ACC112 (cell line): Measurements from ENCODE around the gene AIP.
"Not testable (repeated sequence)": the region's sequence is repeated elsewhere in the genome, so short reads cannot be mapped to it uniquely, and the experiment has no call there.

ENCODE experiments used
- H2AFZ ChIP-seq: fragments of 200-600 bp; sonication (generic); one replicate; pipeline ENCODE4 v1.6.0; 2017; ENCODE audit warnings: antibody characterized with exemption, low read length; ENCODE audit not compliant: unreplicated experiment
- H3K27ac ChIP-seq: fragments of 200-600 bp; sonication (generic); 2 replicates; pipeline ENCODE4 v1.5.1; 2014; ENCODE audit warnings: low read depth, mild to moderate bottlenecking, antibody characterized with exemption, low read length, moderate library complexity
- H3K27me3 ChIP-seq: fragments of 200-600 bp; sonication (generic); 2 replicates; pipeline ENCODE4 v1.6.1; 2014; ENCODE audit warnings: mild to moderate bottlenecking, antibody characterized with exemption, low read length, moderate library complexity, mixed read lengths; ENCODE audit not compliant: insufficient read depth
- H3K36me3 ChIP-seq: fragments of 200-600 bp; sonication (generic); 2 replicates; pipeline ENCODE4 v1.6.1; 2016; ENCODE audit warnings: mild to moderate bottlenecking, antibody characterized with exemption, low read length, moderate library complexity, mixed read lengths; ENCODE audit not compliant: insufficient read depth
- H3K4me1 ChIP-seq: fragments of 200-600 bp; sonication (generic); one replicate; pipeline ENCODE4 v1.6.1; 2016; ENCODE audit warnings: low read length, mixed read lengths; ENCODE audit not compliant: insufficient read depth, unreplicated experiment, control insufficient read depth
- H3K4me3 ChIP-seq: fragments of 200-600 bp; sonication (generic); 2 replicates; pipeline ENCODE4 v1.5.1; 2014; ENCODE audit warnings: mild to moderate bottlenecking, low read depth, low read length
- H3K79me2 ChIP-seq: fragments of 200-600 bp; sonication (generic); one replicate; pipeline ENCODE4 v1.6.0; 2016; ENCODE audit warnings: low read length; ENCODE audit not compliant: control insufficient read depth, unreplicated experiment, insufficient read depth

The AIP gene

GRCh38 chr11:67463680-67464410 is 19.0 kb upstream of the AIP start:
- peaks cover 12% of the 10 kb centered on the region for H3K4me1 ChIP-seq
- peak overlapping the region; percentile 62 for H3K27ac ChIP-seq
- H2AFZ ChIP-seq, result no peak overlapping the region
- H3K36me3 ChIP-seq, result no peaks in the 10 kb centered on the region
- peak overlapping the region; percentile 76 for H3K4me3 ChIP-seq
- peaks cover 6% of the 10 kb centered on the region for H3K79me2 ChIP-seq
- no peaks in the 10 kb centered on the region for H3K27me3 ChIP-seq

GRCh38 chr11:67464411-67465188 is 18.2 kb upstream of the AIP start:
- Histone ChIP-seq H3K4me3 (peak overlapping the region; percentile 76), H3K27me3 (no peaks in the 10 kb centered on the region), H2AFZ (no peak overlapping the region), H3K79me2 (peaks cover 6% of the 10 kb centered on the region), H3K4me1 (peaks cover 12% of the 10 kb centered on the region), H3K36me3 (no peaks in the 10 kb centered on the region), H3K27ac (peak overlapping the region; percentile 62)

DNA sequence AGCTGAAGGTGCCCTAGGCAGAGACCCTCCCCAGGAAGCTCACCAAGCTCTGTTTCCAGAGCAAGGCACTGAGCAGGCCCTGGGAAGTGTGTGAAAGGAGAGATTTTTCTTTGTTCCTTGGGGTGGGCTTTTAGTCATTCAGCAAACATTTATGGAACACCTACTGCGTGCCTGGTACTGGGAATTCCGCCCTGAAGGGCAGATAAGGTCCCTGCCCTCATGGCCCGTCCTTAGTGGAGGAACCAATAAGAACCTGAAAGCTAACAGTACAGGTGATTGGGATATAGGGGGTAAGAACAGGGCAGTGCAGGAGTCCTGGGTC is 17.7 kb upstream of the AIP start:
- Histone ChIP-seq H3K27me3 (no peaks in the 10 kb centered on the region), H3K27ac (peak overlapping the region; percentile 16; the same call in 1 of the 2 replicates), H2AFZ (no peak overlapping the region), H3K4me1 (peaks cover 12% of the 10 kb centered on the region), H3K36me3 (no peaks in the 10 kb centered on the region), H3K79me2 (peaks cover 6% of the 10 kb centered on the region), H3K4me3 (peak overlapping the region; percentile 76)

GRCh38 chr11:67465530-67465929 is 17.3 kb upstream of the AIP start:
- H3K79me2 ChIP-seq, H2AFZ ChIP-seq, H3K27ac ChIP-seq, H3K36me3 ChIP-seq, H3K27me3 ChIP-seq: not testable (repeated sequence)
- Histone ChIP-seq H3K4me3 (0 out of 2 replicates have a peak overlapping the region, but pooled peaks have one; percentile 76), H3K4me1 (peaks cover 12% of the 10 kb centered on the region)

DNA sequence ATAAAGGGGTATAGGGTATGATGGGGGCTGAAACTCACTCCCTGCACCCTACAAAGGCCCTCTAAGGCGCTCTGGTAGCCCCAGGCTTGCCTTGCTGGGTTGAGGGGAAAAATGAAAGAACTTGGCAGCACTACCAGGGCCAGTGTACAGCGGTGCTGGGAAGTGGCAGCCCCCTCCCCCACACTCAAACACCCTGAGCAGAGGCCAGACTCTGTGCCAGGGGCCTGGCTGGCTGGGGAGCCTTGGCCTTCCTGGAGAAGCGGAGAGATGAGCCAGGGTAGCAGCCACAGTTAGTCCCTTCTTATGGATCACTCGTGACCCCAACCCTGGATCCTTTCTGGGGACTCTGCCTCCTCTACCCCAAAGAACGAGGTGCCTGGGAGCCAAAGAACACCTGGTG is 16.5 kb upstream of the AIP start:
- H3K36me3 ChIP-seq, result no peaks in the 10 kb centered on the region
- no peaks in the 10 kb centered on the region for H3K27me3 ChIP-seq
- H3K27ac ChIP-seq, result no peak overlapping the region
- peaks cover 6% of the 10 kb centered on the region for H3K79me2 ChIP-seq
- no peak overlapping the region for H3K4me3 ChIP-seq
- no peak overlapping the region for H2AFZ ChIP-seq
- peaks cover 12% of the 10 kb centered on the region for H3K4me1 ChIP-seq

- Histone ChIP-seq H3K36me3 (no peaks in the 10 kb centered on the region), H3K27ac (no peak overlapping the region), H3K79me2 (peaks cover 6% of the 10 kb centered on the region), H3K4me1 (peaks cover 12% of the 10 kb centered on the region), H2AFZ (no peak overlapping the region), H3K4me3 (peak overlapping the region; percentile 90; the same call in 1 of the 2 replicates), H3K27me3 (no peaks in the 10 kb centered on the region)
These were observed 15.7 kb upstream of the AIP start for GRCh38 chr11:67466962-67467771.

DNA sequence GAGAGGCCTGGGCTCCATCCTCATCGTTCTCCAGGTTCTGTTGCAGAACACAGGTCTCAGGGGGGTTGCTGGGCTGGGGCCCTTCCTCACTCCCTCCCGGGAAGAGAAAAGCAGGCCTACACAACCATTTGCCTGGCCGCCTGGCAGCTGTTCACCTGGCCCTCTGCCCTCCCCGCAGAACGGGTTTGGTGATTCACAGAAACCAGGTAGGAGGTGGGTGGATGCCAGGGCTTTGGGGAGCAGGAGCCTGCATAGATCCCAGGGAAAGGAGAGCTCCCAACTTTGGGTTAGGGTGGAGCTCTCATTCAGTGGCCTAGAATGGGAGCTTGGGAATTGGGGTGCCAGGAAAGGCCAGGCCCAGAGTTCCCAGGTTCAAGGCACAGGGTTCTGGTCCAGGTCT is 14.8 kb upstream of the AIP start:
- H3K27ac ChIP-seq, result no peak overlapping the region

DNA sequence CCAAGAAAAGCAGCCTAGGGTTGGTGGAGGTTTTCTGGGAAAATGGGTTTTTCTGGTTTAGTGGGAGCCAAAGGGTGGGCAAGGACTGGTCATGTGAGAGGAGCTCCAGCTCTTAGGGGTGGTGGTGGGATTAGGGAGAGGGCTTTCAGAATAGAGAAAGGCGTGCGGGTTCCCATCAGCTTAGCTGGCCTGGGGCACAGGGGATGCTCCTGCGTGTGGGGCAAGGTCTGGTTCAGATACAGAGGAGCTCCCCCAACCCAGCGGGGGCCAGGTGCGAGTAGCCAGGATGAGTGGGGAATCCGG is 14.4 kb upstream of the AIP start:
- H3K4me3 ChIP-seq, result peak overlapping the region; percentile 90
- no peaks in the 10 kb centered on the region for H3K36me3 ChIP-seq
- H2AFZ ChIP-seq, result peak overlapping the region; percentile 80
- H3K4me1 ChIP-seq, result peaks cover 12% of the 10 kb centered on the region
- H3K79me2 ChIP-seq, result peaks cover 6% of the 10 kb centered on the region
- no peaks in the 10 kb centered on the region for H3K27me3 ChIP-seq
- H3K27ac ChIP-seq, result peak overlapping the region; percentile 48; the same call in 1 of the 2 replicates

More for the DNA sequence above, 14.8 kb upstream of the AIP start:
- H3K36me3 ChIP-seq, result no peaks in the 10 kb centered on the region
- H3K4me3 ChIP-seq, result peak overlapping the region; percentile 90
- H3K79me2 ChIP-seq, result peaks cover 6% of the 10 kb centered on the region
- no peak overlapping the region for H2AFZ ChIP-seq
- no peaks in the 10 kb centered on the region for H3K27me3 ChIP-seq
- peaks cover 12% of the 10 kb centered on the region for H3K4me1 ChIP-seq

DNA sequence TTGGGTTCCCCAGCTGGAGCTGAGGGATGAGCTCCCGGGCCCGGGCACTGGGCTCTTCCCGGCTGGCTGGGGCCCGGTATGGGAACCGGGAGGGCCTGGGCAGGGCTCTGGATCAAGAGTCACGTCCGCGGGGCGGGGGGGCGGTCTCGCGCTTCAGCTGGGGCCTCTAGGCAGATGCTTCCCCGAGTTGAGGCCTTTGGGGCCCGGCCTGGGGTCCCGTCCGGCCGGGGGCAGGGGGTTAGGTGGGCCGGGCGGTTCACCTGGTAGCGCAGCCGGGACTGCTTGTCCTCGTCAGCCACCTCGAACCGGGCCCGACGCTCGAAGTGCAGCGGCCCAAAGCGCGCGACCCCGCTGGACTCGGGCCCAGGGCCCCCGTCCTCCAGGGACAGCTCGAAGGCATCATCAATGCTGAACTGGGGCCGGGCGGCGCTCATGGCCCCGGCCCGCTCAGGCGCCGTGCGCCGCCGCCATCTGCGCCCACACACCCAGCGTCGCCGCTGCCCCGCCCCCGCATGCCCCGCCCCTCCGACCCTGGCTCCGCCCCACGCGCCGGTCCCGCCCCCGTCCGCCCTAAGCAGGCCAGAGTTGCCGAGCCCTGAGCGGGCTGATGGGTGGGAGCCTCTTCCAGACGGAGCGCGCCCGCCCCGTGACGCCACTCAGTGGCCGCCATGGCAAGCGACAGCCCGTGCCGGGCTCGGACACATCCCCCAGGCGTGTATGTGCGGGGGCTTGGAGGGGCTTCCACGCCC is 13.9 kb upstream of the AIP start, which contains the start of gene TMEM134:
TSS of gene TMEM134 (minus strand) at position 493 of the 749 bp plus-strand sequence. CDS start at position 434, 59 bp downstream.
- Histone ChIP-seq H3K79me2 (peaks cover 6% of the 10 kb centered on the region), H3K4me1 (peaks cover 9% of the 10 kb centered on the region), H3K27ac (peak within 1 kb of the TSS; percentile 48; the same call in 1 of the 2 replicates), H3K36me3 (no peaks in the 10 kb centered on the region), H3K27me3 (no peaks in the 10 kb centered on the region), H2AFZ (peak within 1 kb of the TSS; percentile 94), H3K4me3 (peak within 1 kb of the TSS; percentile 90)

GRCh38 chr11:67469508-67469811 is 13.4 kb upstream of the AIP start:
- Histone ChIP-seq H2AFZ (peak overlapping the region; percentile 94), H3K79me2 (peaks cover 6% of the 10 kb centered on the region), H3K4me1 (peaks cover 9% of the 10 kb centered on the region), H3K27me3 (no peaks in the 10 kb centered on the region), H3K36me3 (no peaks in the 10 kb centered on the region), H3K4me3 (peak overlapping the region; percentile 90), H3K27ac (no peak overlapping the region)
